ENCODE measurements around the gene WBP2.

- TF ChIP-seq CTCF (IDR thresholded peaks at IDR 0.05; ENCODE audit: control extremely low read depth in 1 of 3, insufficient read depth in 1 of 3, low read depth in 1 of 3, low read length in 3 of 3) = no peak
- TF ChIP-seq EP300 (IDR thresholded peaks at IDR 0.05; ENCODE audit: borderline replicate concordance in 1 of 2, low read depth in 2 of 2, low read length in 2 of 2) = no peak
- no peak for TF ChIP-seq CHD1 (IDR thresholded peaks at IDR 0.05; ENCODE audit: low read depth, low read length)
- TF ChIP-seq EGR1 (IDR thresholded peaks at IDR 0.05; ENCODE audit: borderline replicate concordance, low read depth, low read length) = no peak
Observed at GRCh38 chr17:75854101-75854748, 910 bp downstream of the WBP2 start.
